Vagina (tissue), 2 donors: Measurements from ENCODE around the gene FAT2.

Experiments used
- POLR2A ChIP-seq, 2 donors: fragments of 450-650 bp; IDR thresholded peaks; one replicate each; pipeline ENCODE4 v1.6.1; 2017; ENCODE audit warnings: antibody characterized with exemption in 2 of 2, mild to moderate bottlenecking in 2 of 2, moderate library complexity in 2 of 2
- POLR2AphosphoS5 ChIP-seq, 2 donors: sonication (generic); formaldehyde crosslinking; IDR thresholded peaks; one replicate each; pipeline ENCODE4 v1.9.0; 2017; ENCODE audit warnings: antibody characterized with exemption in 2 of 2, mild to moderate bottlenecking in 2 of 2, low read depth in 1 of 2; ENCODE audit not compliant: insufficient read depth in 1 of 2
- TF ChIP-seq, protein P1 (sequence below), 3 experiments: fragments of 450-650 bp in 2 of 3; fragments of 200-600 bp in 1 of 3; sonication (generic) in 1 of 3; IDR thresholded peaks; one replicate each; pipeline ENCODE4 v1.5.1; 2017 to 2019; ENCODE audit warnings: antibody characterized with exemption in 3 of 3, mild to moderate bottlenecking in 2 of 3, moderate library complexity in 2 of 3

DNA sequence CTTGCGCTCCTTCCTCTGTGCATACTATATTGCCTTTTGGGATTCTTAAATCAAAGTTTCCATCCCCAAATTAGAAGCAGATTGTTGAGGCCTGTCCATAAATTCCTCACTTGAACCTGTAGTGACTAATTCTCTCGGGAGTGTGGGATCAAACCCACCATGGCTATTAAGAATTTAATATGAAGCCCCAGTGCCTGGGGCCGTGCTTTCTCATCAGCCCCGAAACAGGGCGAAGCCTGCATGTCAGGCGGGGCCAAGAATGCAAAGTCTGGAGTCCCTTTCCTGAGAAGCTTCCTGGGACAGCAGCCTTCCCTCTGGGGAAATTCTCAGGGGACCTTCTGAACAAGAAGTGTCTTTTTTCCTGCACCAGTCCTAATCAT, 29.3 kb upstream of the FAT2 start:
- TF ChIP-seq, protein P1, sequence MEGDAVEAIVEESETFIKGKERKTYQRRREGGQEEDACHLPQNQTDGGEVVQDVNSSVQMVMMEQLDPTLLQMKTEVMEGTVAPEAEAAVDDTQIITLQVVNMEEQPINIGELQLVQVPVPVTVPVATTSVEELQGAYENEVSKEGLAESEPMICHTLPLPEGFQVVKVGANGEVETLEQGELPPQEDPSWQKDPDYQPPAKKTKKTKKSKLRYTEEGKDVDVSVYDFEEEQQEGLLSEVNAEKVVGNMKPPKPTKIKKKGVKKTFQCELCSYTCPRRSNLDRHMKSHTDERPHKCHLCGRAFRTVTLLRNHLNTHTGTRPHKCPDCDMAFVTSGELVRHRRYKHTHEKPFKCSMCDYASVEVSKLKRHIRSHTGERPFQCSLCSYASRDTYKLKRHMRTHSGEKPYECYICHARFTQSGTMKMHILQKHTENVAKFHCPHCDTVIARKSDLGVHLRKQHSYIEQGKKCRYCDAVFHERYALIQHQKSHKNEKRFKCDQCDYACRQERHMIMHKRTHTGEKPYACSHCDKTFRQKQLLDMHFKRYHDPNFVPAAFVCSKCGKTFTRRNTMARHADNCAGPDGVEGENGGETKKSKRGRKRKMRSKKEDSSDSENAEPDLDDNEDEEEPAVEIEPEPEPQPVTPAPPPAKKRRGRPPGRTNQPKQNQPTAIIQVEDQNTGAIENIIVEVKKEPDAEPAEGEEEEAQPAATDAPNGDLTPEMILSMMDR (IDR thresholded peaks at IDR 0.05): no peak
- no peak for TF ChIP-seq POLR2A (IDR thresholded peaks at IDR 0.05)
- TF ChIP-seq POLR2AphosphoS5 (IDR thresholded peaks at IDR 0.05; ENCODE audit: insufficient read depth in 1 of 2, low read depth in 1 of 2): no peak
